ENCODE measurements around the gene PANX3.

Gene PANX3

GRCh38 chr11:124658501-124658900 is 47.3 kb downstream of the PANX3 start:
- Histone ChIP-seq H3K27me3 (ENCODE audit: insufficient read depth, low read depth) (no peaks in the 10 kb centered on the region), H3K79me2 (ENCODE audit: insufficient read depth, low read depth) (no peaks in the 10 kb centered on the region), H3K9ac (no peak overlapping the region), H3K4me1 (ENCODE audit: low read depth, poor library complexity, severe bottlenecking) (no peaks in the 10 kb centered on the region), H4K20me1 (ENCODE audit: insufficient read depth) (no peaks in the 10 kb centered on the region), H3K4me3 (IDR thresholded peaks at IDR 0.05; ENCODE audit: insufficient read depth, low read depth, low read length) (no peak overlapping the region), H3K4me2 (no peak overlapping the region), H3K36me3 (ENCODE audit: insufficient read depth) (no peaks in the 10 kb centered on the region), H3K27ac (no peak overlapping the region), H2AFZ (ENCODE audit: low read depth) (no peak overlapping the region)
- TF ChIP-seq, protein P1, sequence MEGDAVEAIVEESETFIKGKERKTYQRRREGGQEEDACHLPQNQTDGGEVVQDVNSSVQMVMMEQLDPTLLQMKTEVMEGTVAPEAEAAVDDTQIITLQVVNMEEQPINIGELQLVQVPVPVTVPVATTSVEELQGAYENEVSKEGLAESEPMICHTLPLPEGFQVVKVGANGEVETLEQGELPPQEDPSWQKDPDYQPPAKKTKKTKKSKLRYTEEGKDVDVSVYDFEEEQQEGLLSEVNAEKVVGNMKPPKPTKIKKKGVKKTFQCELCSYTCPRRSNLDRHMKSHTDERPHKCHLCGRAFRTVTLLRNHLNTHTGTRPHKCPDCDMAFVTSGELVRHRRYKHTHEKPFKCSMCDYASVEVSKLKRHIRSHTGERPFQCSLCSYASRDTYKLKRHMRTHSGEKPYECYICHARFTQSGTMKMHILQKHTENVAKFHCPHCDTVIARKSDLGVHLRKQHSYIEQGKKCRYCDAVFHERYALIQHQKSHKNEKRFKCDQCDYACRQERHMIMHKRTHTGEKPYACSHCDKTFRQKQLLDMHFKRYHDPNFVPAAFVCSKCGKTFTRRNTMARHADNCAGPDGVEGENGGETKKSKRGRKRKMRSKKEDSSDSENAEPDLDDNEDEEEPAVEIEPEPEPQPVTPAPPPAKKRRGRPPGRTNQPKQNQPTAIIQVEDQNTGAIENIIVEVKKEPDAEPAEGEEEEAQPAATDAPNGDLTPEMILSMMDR (conservative IDR thresholded peaks at IDR 0.05; ENCODE audit: low read depth, low read length) = no peak

- Histone ChIP-seq H4K20me1 (ENCODE audit: insufficient read depth) (no peaks in the 10 kb centered on the region), H3K4me1 (ENCODE audit: low read depth, poor library complexity, severe bottlenecking) (no peaks in the 10 kb centered on the region), H3K36me3 (ENCODE audit: insufficient read depth) (no peaks in the 10 kb centered on the region), H3K4me3 (IDR thresholded peaks at IDR 0.05; ENCODE audit: insufficient read depth, low read depth, low read length) (no peak overlapping the region), H2AFZ (ENCODE audit: low read depth) (no peak overlapping the region), H3K79me2 (ENCODE audit: insufficient read depth, low read depth) (no peaks in the 10 kb centered on the region), H3K27me3 (ENCODE audit: insufficient read depth, low read depth) (no peaks in the 10 kb centered on the region), H3K27ac (no peak overlapping the region), H3K9ac (no peak overlapping the region), H3K4me2 (no peak overlapping the region)
- TF ChIP-seq, protein P1 (conservative IDR thresholded peaks at IDR 0.05; ENCODE audit: low read depth, low read length) = no peak
These were observed 47.8 kb downstream of the PANX3 start for GRCh38 chr11:124658986-124659385.

DNA sequence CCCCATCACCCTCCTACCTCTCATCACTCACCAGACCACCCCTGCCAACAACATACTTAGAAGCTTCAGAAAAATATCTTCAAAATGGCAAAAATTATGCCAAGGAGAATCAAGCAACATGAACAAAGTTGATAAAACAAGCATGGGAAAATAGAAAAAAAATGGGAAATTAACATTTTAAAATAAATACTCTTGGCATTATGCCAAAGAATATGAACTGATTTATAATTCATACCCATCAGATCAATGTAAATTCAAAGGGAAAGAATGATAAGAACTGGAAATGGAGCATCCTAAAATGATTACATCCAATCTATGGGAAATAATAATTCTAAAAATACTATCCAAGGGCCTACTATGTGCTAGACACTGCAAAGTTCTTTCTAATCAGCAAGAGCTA is 50.3 kb downstream of the PANX3 start:
- TF ChIP-seq, protein P1 (conservative IDR thresholded peaks at IDR 0.05; ENCODE audit: low read depth, low read length) = no peak
- Histone ChIP-seq H3K27ac (no peak overlapping the region), H3K4me3 (IDR thresholded peaks at IDR 0.05; ENCODE audit: insufficient read depth, low read depth, low read length) (no peak overlapping the region), H3K4me1 (ENCODE audit: low read depth, poor library complexity, severe bottlenecking) (no peaks in the 10 kb centered on the region), H3K27me3 (ENCODE audit: insufficient read depth, low read depth) (no peaks in the 10 kb centered on the region), H4K20me1 (ENCODE audit: insufficient read depth) (no peaks in the 10 kb centered on the region), H3K36me3 (ENCODE audit: insufficient read depth) (no peaks in the 10 kb centered on the region), H3K9ac (no peak overlapping the region), H3K4me2 (no peak overlapping the region), H3K79me2 (ENCODE audit: insufficient read depth, low read depth) (no peaks in the 10 kb centered on the region), H2AFZ (ENCODE audit: low read depth) (no peak overlapping the region)

DNA sequence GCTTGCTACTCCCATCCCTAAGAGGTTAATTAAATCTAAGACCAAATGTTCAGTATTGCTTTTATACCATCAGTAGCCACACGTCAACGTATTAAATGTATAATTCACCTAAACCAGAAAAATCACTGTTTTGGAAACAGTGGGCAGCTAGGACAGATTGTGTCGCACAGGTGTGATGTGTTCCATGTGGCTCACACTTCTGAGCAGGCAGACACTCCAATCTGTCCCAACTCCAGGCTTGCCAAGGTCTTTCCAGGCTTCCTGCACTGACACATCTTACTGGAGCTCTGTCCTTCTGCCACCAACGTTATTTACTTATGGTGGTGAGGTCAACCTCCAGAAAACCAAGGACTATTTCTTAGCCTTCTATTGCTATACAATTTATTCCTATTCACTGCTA is 50.9 kb downstream of the PANX3 start:
- Histone ChIP-seq H3K9ac (no peak overlapping the region), H3K4me3 (IDR thresholded peaks at IDR 0.05; ENCODE audit: insufficient read depth, low read depth, low read length) (no peak overlapping the region), H3K4me1 (ENCODE audit: low read depth, poor library complexity, severe bottlenecking) (no peaks in the 10 kb centered on the region), H3K4me2 (no peak overlapping the region), H3K36me3 (ENCODE audit: insufficient read depth) (no peaks in the 10 kb centered on the region), H4K20me1 (ENCODE audit: insufficient read depth) (no peaks in the 10 kb centered on the region), H3K79me2 (ENCODE audit: insufficient read depth, low read depth) (no peaks in the 10 kb centered on the region), H3K27ac (no peak overlapping the region), H3K27me3 (ENCODE audit: insufficient read depth, low read depth) (no peaks in the 10 kb centered on the region), H2AFZ (ENCODE audit: low read depth) (no peak overlapping the region)
- TF ChIP-seq, protein P1 (conservative IDR thresholded peaks at IDR 0.05; ENCODE audit: low read depth, low read length) = no peak
